Mammary epithelial cell (primary cell): Measurements from ENCODE around the gene RAD51B.

Experiments
- EZH2 ChIP-seq: IDR thresholded peaks from 2 replicates; pipeline ENCODE4 v1.6.1; 2012; ENCODE audit warnings: low read length, inconsistent platforms, borderline replicate concordance
- TF ChIP-seq, protein P1 (sequence below), 2 donors: IDR thresholded peaks in 1 of 2; conservative IDR thresholded peaks in 1 of 2; 2 replicates each; pipeline ENCODE4 v1.5.1; 2011 to 2012; ENCODE audit warnings: inconsistent platforms in 2 of 2, low read length in 2 of 2, mild to moderate bottlenecking in 2 of 2, control low read depth in 1 of 2, low read depth in 1 of 2; ENCODE audit not compliant: insufficient read depth in 1 of 2; ENCODE audit errors: extremely low read depth in 1 of 2

DNA sequence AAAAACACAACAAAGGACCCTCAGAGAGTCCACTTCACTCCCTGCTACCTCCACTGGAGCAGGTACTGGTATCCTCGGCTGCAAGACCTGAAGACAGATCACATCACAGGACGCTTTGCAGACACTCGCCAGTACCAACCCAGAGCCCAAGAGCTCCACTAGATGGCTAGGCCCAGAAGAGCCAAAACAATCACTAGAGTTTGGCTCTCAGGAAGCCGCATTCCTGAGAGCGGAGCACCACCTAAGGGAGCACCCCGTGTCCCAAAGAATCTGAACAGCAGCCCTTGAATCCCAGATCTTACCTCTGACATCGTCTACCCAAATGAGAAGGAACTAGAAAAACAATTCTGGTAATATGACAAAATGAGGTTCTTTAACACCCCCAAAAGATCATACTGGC is 399.8 kb downstream of the RAD51B start:
- no peak for TF ChIP-seq EZH2
- TF ChIP-seq, protein P1, sequence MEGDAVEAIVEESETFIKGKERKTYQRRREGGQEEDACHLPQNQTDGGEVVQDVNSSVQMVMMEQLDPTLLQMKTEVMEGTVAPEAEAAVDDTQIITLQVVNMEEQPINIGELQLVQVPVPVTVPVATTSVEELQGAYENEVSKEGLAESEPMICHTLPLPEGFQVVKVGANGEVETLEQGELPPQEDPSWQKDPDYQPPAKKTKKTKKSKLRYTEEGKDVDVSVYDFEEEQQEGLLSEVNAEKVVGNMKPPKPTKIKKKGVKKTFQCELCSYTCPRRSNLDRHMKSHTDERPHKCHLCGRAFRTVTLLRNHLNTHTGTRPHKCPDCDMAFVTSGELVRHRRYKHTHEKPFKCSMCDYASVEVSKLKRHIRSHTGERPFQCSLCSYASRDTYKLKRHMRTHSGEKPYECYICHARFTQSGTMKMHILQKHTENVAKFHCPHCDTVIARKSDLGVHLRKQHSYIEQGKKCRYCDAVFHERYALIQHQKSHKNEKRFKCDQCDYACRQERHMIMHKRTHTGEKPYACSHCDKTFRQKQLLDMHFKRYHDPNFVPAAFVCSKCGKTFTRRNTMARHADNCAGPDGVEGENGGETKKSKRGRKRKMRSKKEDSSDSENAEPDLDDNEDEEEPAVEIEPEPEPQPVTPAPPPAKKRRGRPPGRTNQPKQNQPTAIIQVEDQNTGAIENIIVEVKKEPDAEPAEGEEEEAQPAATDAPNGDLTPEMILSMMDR (conservative IDR thresholded peaks at IDR 0.05 in 1 of 2, IDR thresholded peaks at IDR 0.05 in 1 of 2; ENCODE audit: extremely low read depth in 1 of 2, insufficient read depth in 1 of 2, low read depth in 1 of 2, low read length in 2 of 2): no peak
